Body of pancreas (tissue), 4 donors: ENCODE measurements around the gene RPS6KA2. TPM values are rescaled to one million over a fixed set of nuclear protein-coding genes. Genes with fewer than 3 reads are reported as not detected.

Experiments
- ATAC-seq: fragments of 150-250 bp; one replicate; pipeline ENCODE4 v1.9.1; 2016
- DNase-seq, 4 donors: peaks; one replicate each; pipeline ENCODE4 v3.0.0-alpha.2; 2019
- H3K27ac ChIP-seq, 4 donors: fragments of 200-600 bp; sonication (generic); 1 replicate in 3 of 4; 2 replicates in 1 of 4; pipeline versions ENCODE4 v1.5.1 to v1.6.1; 2016 to 2019; ENCODE audit warnings: mild to moderate bottlenecking in 1 of 4, mixed read lengths in 1 of 4, moderate library complexity in 1 of 4
- H3K27me3 ChIP-seq, 2 donors: fragments of 200-600 bp; sonication (generic); one replicate each; pipeline ENCODE4 v1.6.0; 2016; ENCODE audit warnings: mild to moderate bottlenecking in 1 of 2
- H3K36me3 ChIP-seq, 2 donors: fragments of 200-600 bp; sonication (generic); replicated peaks in 1 of 2; 2 replicates each; pipeline ENCODE4 v1.5.1; 2016; ENCODE audit warnings: low read depth in 2 of 2; ENCODE audit not compliant: insufficient read depth in 1 of 2
- H3K4me1 ChIP-seq: fragments of 200-600 bp; sonication (generic); one replicate; pipeline ENCODE4 v1.6.0; 2016
- H3K4me3 ChIP-seq, 2 donors: fragments of 200-600 bp; sonication (generic); 1 replicate in 1 of 2; 2 replicates in 1 of 2; pipeline ENCODE4 v1.5.1; 2016 to 2019
- H3K9me3 ChIP-seq, 3 donors: fragments of 200-600 bp; sonication (generic); 1 replicate in 2 of 3; 2 replicates in 1 of 3; pipeline ENCODE4 v1.5.1; 2016
- CTCF ChIP-seq, 7 experiments: fragments of 450-650 bp in 4 of 7; fragments of 200-600 bp in 3 of 7; sonication (generic) in 3 of 7; IDR thresholded peaks; one replicate each; pipeline ENCODE4 v1.5.1; 2016 to 2019; ENCODE audit warnings: antibody characterized with exemption in 7 of 7
- POLR2A ChIP-seq, 3 donors: fragments of 450-650 bp; IDR thresholded peaks; one replicate each; pipeline ENCODE4 v1.6.1; 2016; ENCODE audit warnings: antibody characterized with exemption in 3 of 3, mild to moderate bottlenecking in 2 of 3
- WGBS, 2 donors: methylation state at CpG; one replicate each; pipeline ENCODE4 v1.1.5; 2017; 5-methylcytosine and 5-hydroxymethylcytosine counted together
- intact Hi-C: fragments of 100-400 bp; cut with DNase I; formaldehyde crosslinking; loops from one replicate; pipeline ENCODE4 v1.15.1; 2023
- total RNA-seq, 2 donors: library from RNA; depleted of rRNA; stranded (reverse); fragments of >200 nt; gene quantifications; one replicate each; pipeline ENCODE4 v1.1.0, GENCODE V29; 2016

Gene RPS6KA2
- total RNA-seq, 2 donors from 2014 or later, result 24.4 to 53.7 TPM

- WGBS, 2 donors, result 90 to 91% methylated on average over 22 of the region's 22 CpGs
- no peak overlapping the region for H3K4me3 ChIP-seq
- no peaks in the 10 kb centered on the region for H3K27me3 ChIP-seq
- H3K36me3 ChIP-seq, result no peaks in the 10 kb centered on the region
- no peak overlapping the region for H3K27ac ChIP-seq
- intact Hi-C loops, result no loop called here
- H3K9me3 ChIP-seq, result no peaks in the 10 kb centered on the region
- ATAC-seq (no peak), DNase-seq (no peak)
- TF ChIP-seq POLR2A (IDR thresholded peaks at IDR 0.05) (no peak), CTCF (IDR thresholded peaks at IDR 0.05) (no peak)
- peaks cover 7% of the 10 kb centered on the region for H3K4me1 ChIP-seq
Observed at GRCh38 chr6:166570929-166571713, 55.9 kb downstream of the RPS6KA2 start.

GRCh38 chr6:166569206-166569605, 57.8 kb downstream of the RPS6KA2 start:
- intact Hi-C loops, result loop anchor here (10.0 kb wide), 1 partner anchor 46 kb away; no protein-coding TSS in a partner anchor
- no peak for TF ChIP-seq POLR2A (IDR thresholded peaks at IDR 0.05)

GRCh38 chr6:166567813-166568212, 59.2 kb downstream of the RPS6KA2 start:
- no peak for DNase-seq

More at GRCh38 chr6:166569206-166569605, 57.8 kb downstream of the RPS6KA2 start:
- Histone ChIP-seq H3K27ac (no peak overlapping the region), H3K4me3 (no peak overlapping the region), H3K4me1 (peaks cover 7% of the 10 kb centered on the region), H3K9me3 (no peaks in the 10 kb centered on the region), H3K36me3 (no peaks in the 10 kb centered on the region), H3K27me3 (no peaks in the 10 kb centered on the region)
- no peak for ATAC-seq
- no peak for DNase-seq
- WGBS, 2 donors, result 96 to 97% methylated on average over 13 of the region's 13 CpGs

GRCh38 chr6:166567107-166567506, 59.9 kb downstream of the RPS6KA2 start:
- intact Hi-C loops, result loop anchor here (10.0 kb wide), 1 partner anchor 48 kb away; no protein-coding TSS in a partner anchor
- H3K27me3 ChIP-seq, result no peaks in the 10 kb centered on the region
- DNase-seq, result no peak
- H3K27ac ChIP-seq, result no peak overlapping the region
- no peaks in the 10 kb centered on the region for H3K36me3 ChIP-seq
- H3K4me3 ChIP-seq, result no peak overlapping the region
- 84 to 86% methylated on average over 8 of the region's 8 CpGs for WGBS, 2 donors
- no peak for ATAC-seq
- peaks cover under 1% of the 10 kb centered on the region for H3K4me1 ChIP-seq
- H3K9me3 ChIP-seq, result no peaks in the 10 kb centered on the region
- TF ChIP-seq POLR2A (IDR thresholded peaks at IDR 0.05) (no peak), CTCF (IDR thresholded peaks at IDR 0.05) (no peak)

More at GRCh38 chr6:166567813-166568212, 59.2 kb downstream of the RPS6KA2 start:
- no peak for TF ChIP-seq CTCF (IDR thresholded peaks at IDR 0.05)
- TF ChIP-seq POLR2A (IDR thresholded peaks at IDR 0.05), result no peak
- Histone ChIP-seq H3K27ac (no peak overlapping the region), H3K36me3 (no peaks in the 10 kb centered on the region), H3K4me3 (no peak overlapping the region), H3K4me1 (peaks cover 7% of the 10 kb centered on the region), H3K9me3 (no peaks in the 10 kb centered on the region), H3K27me3 (no peaks in the 10 kb centered on the region)
- intact Hi-C loops, result loop anchor here (10.0 kb wide), 1 partner anchor 47 kb away; no protein-coding TSS in a partner anchor
- WGBS, 2 donors, result 86 to 89% methylated on average over 8 of the region's 8 CpGs
- ATAC-seq, result no peak

GRCh38 chr6:166566026-166567011, 60.7 kb downstream of the RPS6KA2 start:
- intact Hi-C loops, result loop anchor here (10.0 kb wide), 1 partner anchor 48 kb away; no protein-coding TSS in a partner anchor
- no peak for ATAC-seq
- Histone ChIP-seq H3K9me3 (no peaks in the 10 kb centered on the region), H3K27me3 (no peaks in the 10 kb centered on the region), H3K4me3 (no peak overlapping the region), H3K27ac (no peak overlapping the region), H3K36me3 (no peaks in the 10 kb centered on the region), H3K4me1 (no peaks in the 10 kb centered on the region)
- 97 to 99% methylated on average over 7 to 12 of the region's 12 CpGs for WGBS, 2 donors
- no peak for DNase-seq
- TF ChIP-seq CTCF (IDR thresholded peaks at IDR 0.05) (no peak), POLR2A (IDR thresholded peaks at IDR 0.05) (no peak)
